Heart left ventricle (tissue), 16 donors: Measurements from ENCODE around the gene CCDC188. TPM values are rescaled to one million over a fixed set of nuclear protein-coding genes. Genes with fewer than 3 reads are reported as not detected.

ENCODE experiments used
- ATAC-seq, 4 donors: fragments of 200-7000 bp; cut with Tn5 transposase; one replicate each; pipeline ENCODE4 v1.9.1; 2020 to 2022; ENCODE audit warnings: moderate library complexity in 4 of 4, mild to moderate bottlenecking in 3 of 4, moderate number of reproducible peaks in 1 of 4
- DNase-seq, 5 donors: peaks; one replicate each; pipeline ENCODE4 v3.0.0-alpha.2; 2020
- H3K27ac ChIP-seq, 12 donors: fragments of 200-600 bp; sonication (generic) in 4 of 12; one replicate each; pipeline versions ENCODE4 v1.5.0 to v1.8.0; 2016 to 2022; ENCODE audit warnings: mild to moderate bottlenecking in 2 of 12
- H3K27me3 ChIP-seq, 9 donors: fragments of 200-600 bp; sonication (generic) in 2 of 9; one replicate each; pipeline versions ENCODE4 v1.5.1 to v1.8.0; 2016 to 2022; ENCODE audit warnings: mild to moderate bottlenecking in 3 of 9
- H3K36me3 ChIP-seq, 9 donors: fragments of 200-600 bp; sonication (generic) in 2 of 9; one replicate each; pipeline versions ENCODE4 v1.5.0 to v1.8.0; 2018 to 2022; ENCODE audit warnings: mild to moderate bottlenecking in 2 of 9
- H3K4me1 ChIP-seq, 12 donors: fragments of 200-600 bp; sonication (generic) in 4 of 12; one replicate each; pipeline versions ENCODE4 v1.5.0 to v1.8.0; 2016 to 2022; ENCODE audit warnings: mild to moderate bottlenecking in 3 of 12
- H3K4me3 ChIP-seq, 12 donors: fragments of 200-600 bp; sonication (generic) in 4 of 12; one replicate each; pipeline versions ENCODE4 v1.5.0 to v1.8.0; 2017 to 2022; ENCODE audit warnings: mild to moderate bottlenecking in 9 of 12, moderate library complexity in 4 of 12
- H3K9me3 ChIP-seq, 12 donors: fragments of 200-600 bp; sonication (generic) in 4 of 12; one replicate each; pipeline versions ENCODE4 v1.5.0 to v1.8.0; 2016 to 2022; ENCODE audit warnings: mild to moderate bottlenecking in 1 of 12
- POLR2A ChIP-seq, 2 donors: fragments of 450-650 bp; IDR thresholded peaks; one replicate each; pipeline ENCODE4 v1.6.1; 2017; ENCODE audit warnings: antibody characterized with exemption in 2 of 2, mild to moderate bottlenecking in 2 of 2, moderate library complexity in 2 of 2
- WGBS, 4 donors: extraction: QIAGEN DNeasy Blood & Tissue Kit in 2 of 4; methylation state at CpG; one replicate each; pipeline versions ENCODE4 v1.1.5 to v1.1.7; 2013 to 2018; 5-methylcytosine and 5-hydroxymethylcytosine counted together
- intact Hi-C, 10 donors: fragments of 100-400 bp; cut with DNase I; formaldehyde crosslinking; loops; one replicate each; pipeline versions ENCODE4 v1.11.1 to v1.14.2; 2022
- polyA plus RNA-seq, 2 donors: library from polyadenylated mRNA; stranded (reverse); fragments of 200-250 nt; gene quantifications; one replicate each; pipeline ENCODE4 v1.2.3, GENCODE V29; 2013
- total RNA-seq, 9 donors: library from RNA; depleted of rRNA in 2 of 9; stranded (reverse); fragments of >200 nt in 2 of 9; fragmentation: NEBNext Ultra II Directional in 3 of 9; extraction: Animal tissue kit (Norgen Biotek cat#: 25700) in 3 of 9; gene quantifications; one replicate each; pipeline versions ENCODE4 v1.1.0 to v1.2.4, GENCODE V29; 2016 to 2023
- TF ChIP-seq, protein P1 (sequence below), 12 donors: fragments of 200-600 bp; sonication (generic) in 4 of 12; IDR thresholded peaks; one replicate each; pipeline versions ENCODE4 v1.5.0 to v1.8.0; 2018 to 2022; ENCODE audit warnings: antibody characterized with exemption in 12 of 12, mild to moderate bottlenecking in 5 of 12
- donor health status: ischemic (EF 13 %, LVEDD 7.1; RV severe dilation, severe dysfunction).
- donor health status: healthy with polysubstance abuse.
- donor health status: DM: no; HTN: yes; CAD: no.
- donor health status: DM: no; HTN: no; CAD: no.
- donor health status: ischemic (EF 25% LVEDD 6.9; RV normal size, moderate dysfunction).
- donor health status: ischemic (EF 25% LVEDD 5.7; RV mildly dilated, moderate dysfunction).
- donor health status: healthy.
- donor health status: DM: yes; HTN: yes; CAD: no.
- donor health status: ischemic (EF 35%, LVEDD 5.7; RV mildly dilated, moderate dysfunction).
- donor health status: nonischemic (EF 11% LVEDD 7.7; RV severe dilation, severe dysfunction).
- donor health status: DM: yes; HTN: yes; CAD: no.
- donor health status: PGD.
- donor health status: ischemic (EF 29% LVEDD 5.4; RV normal size, mild dysfunction).
- donor health status: nonischemic (EF 23%, LVEDD 6.1; RV moderate dilation, normal function).

CCDC188 gene
- total and polyA plus RNA-seq, 11 donors, result 0.17 to 1.0 (median 0.50) TPM; not detected in 4

DNA sequence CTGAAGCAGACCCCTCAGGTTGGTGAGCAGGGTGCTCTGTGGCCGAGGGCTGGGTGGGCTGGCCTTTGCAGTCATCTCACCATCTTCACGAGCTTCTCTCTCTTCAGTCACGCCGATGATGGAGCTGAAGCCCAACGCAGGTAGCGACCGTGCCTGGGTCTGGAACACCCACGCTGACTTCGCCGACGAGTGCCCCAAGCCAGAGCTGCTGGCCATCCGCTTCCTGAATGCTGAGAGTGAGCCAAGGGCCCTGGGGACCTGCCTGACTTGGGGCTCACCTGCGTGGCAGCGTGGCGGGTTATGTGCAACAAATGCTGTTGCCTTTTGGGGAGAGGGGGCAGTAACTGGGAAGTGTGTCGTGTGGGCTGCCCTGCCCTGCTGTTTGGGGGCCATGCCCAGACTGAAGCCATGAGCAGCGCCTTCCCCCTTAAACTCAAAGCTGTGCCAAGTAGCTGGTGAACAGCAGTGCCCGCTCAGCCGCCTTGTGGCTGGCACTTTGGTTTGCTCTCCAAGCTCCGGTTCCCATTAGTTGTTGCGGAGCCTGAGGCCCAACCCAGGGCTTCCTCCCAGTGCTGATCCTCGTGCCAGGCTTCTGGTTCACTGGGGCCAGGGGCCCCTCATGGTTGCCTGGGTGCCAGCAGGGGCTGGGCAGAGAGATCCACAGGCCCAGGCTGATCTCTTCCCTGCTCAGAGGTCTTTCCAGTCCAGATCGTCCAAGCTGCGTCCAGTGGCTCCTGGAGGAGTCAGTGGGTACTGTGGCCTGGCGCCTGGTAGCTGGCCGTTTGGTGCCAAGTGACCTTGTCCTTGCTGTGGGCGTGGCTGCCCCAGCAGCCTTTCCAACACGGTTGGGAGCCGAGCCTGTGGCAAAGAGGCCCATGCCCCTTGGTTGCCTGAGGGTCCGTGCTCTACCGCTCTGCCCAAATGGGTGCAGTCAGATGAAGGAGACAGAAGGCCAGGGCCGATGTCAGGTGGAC lies 25.4 kb downstream of the CCDC188 start:
- intact Hi-C loops, result loop anchor here in 4 of 10 donors (5.0 to 10.0 kb wide), 2 partner anchors 153 to 161 kb away; no protein-coding TSS in a partner anchor
- DNase-seq, result no peak

DNA sequence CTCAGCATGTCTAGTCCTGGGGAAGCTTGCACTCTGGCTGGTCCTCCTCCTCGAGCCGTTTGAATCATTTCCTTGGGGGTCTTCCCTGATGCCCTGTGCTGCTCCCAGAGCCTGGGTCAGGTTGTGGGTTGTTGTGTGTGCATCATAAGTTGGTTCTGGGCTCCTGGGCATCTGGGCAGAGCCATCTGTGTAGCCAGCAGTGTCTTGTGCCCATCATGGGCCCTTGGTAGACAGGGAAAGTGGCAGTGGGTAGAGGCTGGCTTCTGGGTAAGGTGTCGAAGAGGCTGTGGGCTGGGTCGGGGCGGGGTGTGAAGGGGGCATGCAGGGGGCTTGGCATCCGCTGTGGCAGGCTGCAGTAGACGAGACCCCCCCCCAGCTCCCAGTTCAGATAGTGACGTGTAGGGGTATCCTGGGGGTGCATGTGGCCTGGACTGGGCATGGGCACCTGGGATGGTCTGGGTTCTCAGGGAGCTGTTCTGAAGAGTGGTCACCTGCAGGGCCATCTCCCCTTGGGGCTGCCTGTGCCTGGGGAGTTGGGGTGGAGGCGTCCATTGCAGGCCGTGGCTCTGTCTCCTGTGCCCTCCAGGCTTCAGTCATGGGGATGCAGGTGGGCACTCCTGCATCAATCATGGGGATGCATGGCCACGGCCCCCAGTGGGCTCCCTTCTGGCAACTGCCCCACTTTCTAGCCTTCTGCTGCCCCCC lies 26.6 kb downstream of the CCDC188 start:
- peaks cover 0 to 74% (median 59%) of the 10 kb centered on the region in 9 donors for H3K36me3 ChIP-seq
- TF ChIP-seq, protein P1, sequence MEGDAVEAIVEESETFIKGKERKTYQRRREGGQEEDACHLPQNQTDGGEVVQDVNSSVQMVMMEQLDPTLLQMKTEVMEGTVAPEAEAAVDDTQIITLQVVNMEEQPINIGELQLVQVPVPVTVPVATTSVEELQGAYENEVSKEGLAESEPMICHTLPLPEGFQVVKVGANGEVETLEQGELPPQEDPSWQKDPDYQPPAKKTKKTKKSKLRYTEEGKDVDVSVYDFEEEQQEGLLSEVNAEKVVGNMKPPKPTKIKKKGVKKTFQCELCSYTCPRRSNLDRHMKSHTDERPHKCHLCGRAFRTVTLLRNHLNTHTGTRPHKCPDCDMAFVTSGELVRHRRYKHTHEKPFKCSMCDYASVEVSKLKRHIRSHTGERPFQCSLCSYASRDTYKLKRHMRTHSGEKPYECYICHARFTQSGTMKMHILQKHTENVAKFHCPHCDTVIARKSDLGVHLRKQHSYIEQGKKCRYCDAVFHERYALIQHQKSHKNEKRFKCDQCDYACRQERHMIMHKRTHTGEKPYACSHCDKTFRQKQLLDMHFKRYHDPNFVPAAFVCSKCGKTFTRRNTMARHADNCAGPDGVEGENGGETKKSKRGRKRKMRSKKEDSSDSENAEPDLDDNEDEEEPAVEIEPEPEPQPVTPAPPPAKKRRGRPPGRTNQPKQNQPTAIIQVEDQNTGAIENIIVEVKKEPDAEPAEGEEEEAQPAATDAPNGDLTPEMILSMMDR (IDR thresholded peaks at IDR 0.05), result no peak
- no peak for TF ChIP-seq POLR2A (IDR thresholded peaks at IDR 0.05)
- DNase-seq (no peak), ATAC-seq (no peak)
- H3K4me3 ChIP-seq, result no peak overlapping the region
- intact Hi-C loops, result loop anchor here in 2 of 10 donors (10.0 kb wide), 1 partner anchor 159 kb away; no protein-coding TSS in a partner anchor
- no peaks in the 10 kb centered on the region for H3K9me3 ChIP-seq
- H3K27me3 ChIP-seq, result no peaks in the 10 kb centered on the region
- H3K27ac ChIP-seq, result no peak overlapping the region
- H3K4me1 ChIP-seq, result peaks cover 0 to 15% (median 4%) of the 10 kb centered on the region in 12 donors
- WGBS, 4 donors, result 92 to 98% (median 93%) methylated on average over 6 to 11 of the region's 11 CpGs

More for the DNA sequence above, 25.4 kb downstream of the CCDC188 start:
- no peaks in the 10 kb centered on the region for H3K27me3 ChIP-seq
- 82 to 89% (median 86%) methylated on average over 25 to 32 of the region's 32 CpGs for WGBS, 4 donors
- no peaks in the 10 kb centered on the region for H3K9me3 ChIP-seq
- TF ChIP-seq, protein P1 (IDR thresholded peaks at IDR 0.05), result no peak
- TF ChIP-seq POLR2A (IDR thresholded peaks at IDR 0.05), result no peak
- H3K4me1 ChIP-seq, result peaks cover 0 to 10% (median 1%) of the 10 kb centered on the region in 12 donors
- H3K27ac ChIP-seq, result no peak overlapping the region
- peaks cover 0 to 62% (median 46%) of the 10 kb centered on the region in 9 donors for H3K36me3 ChIP-seq
- no peak for ATAC-seq
- no peak overlapping the region for H3K4me3 ChIP-seq

DNA sequence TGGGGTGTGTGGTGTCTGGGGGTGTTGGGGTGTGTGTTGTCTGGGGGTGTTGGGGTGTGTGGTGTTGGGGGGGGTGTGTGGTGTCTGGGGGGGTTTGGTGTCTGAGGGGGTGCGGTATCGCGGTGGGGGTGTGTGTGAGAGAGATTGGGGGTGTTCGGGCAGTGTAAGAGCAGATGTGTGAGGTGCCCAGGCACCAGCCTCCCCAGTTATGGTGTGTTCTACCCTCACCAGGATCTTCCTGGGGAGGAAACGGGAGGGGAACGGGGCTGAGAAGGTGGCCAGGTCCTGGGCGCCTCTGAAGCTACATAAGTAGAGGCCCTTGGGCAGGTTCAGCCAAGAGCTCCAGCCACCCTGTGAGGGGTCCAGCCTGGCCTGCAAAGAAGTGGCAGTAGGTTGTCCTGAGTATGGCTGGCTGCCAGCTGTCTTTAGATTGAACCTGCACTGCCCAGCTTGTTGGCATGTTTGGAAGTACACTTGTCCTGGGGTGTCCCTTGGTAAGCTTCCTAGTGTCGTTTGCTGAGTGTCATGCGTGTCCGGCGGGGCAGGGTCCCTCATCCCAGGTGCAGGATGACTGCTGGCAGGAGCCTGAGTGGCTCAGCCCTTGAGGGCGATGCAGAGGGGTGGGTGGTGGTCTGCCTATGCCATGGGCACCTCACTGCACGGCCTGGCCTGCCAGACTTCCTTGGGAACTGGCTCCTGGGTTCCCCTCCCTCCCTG lies 27.3 kb downstream of the CCDC188 start:
- no peak overlapping the region for H3K27ac ChIP-seq
- ATAC-seq, result no peak
- H3K4me3 ChIP-seq, result no peak overlapping the region
- TF ChIP-seq, protein P1 (IDR thresholded peaks at IDR 0.05), result no peak
- no peak for TF ChIP-seq POLR2A (IDR thresholded peaks at IDR 0.05)
- no peaks in the 10 kb centered on the region for H3K27me3 ChIP-seq
- WGBS, 4 donors, result 89 to 94% (median 92%) methylated on average over 11 to 13 of the region's 13 CpGs
- H3K9me3 ChIP-seq, result no peaks in the 10 kb centered on the region
- peaks cover 0 to 22% (median 10%) of the 10 kb centered on the region in 12 donors for H3K4me1 ChIP-seq
- DNase-seq, result no peak
- intact Hi-C loops, result loop anchor here in 2 of 10 donors (10.0 kb wide), 1 partner anchor 159 kb away; no protein-coding TSS in a partner anchor
- H3K36me3 ChIP-seq, result peaks cover 0 to 78% (median 63%) of the 10 kb centered on the region in 9 donors
